Activated CD4-positive, alpha-beta memory T cell treated with anti-CD3 and anti-CD28 coated beads for 36 hours (primary cell): Measurements from ENCODE around the gene NFKBIE. TPM values are rescaled to one million over a fixed set of nuclear protein-coding genes. Genes with fewer than 3 reads are reported as not detected.

Experiments
- CTCF ChIA-PET: fragments of 350-600 bp; sonication (Branson Sonifier 250); formaldehyde crosslinking; loops from one replicate; lab custom pipeline; 2021; ENCODE audit warnings: antibody characterized with exemption, inconsistent platforms; lab: Charles Lee
- POLR2A ChIA-PET: fragments of 350-600 bp; sonication (Branson Sonifier 250); formaldehyde crosslinking; loops from one replicate; lab custom pipeline; 2021; ENCODE audit warnings: antibody characterized with exemption; lab: Charles Lee
- DNase-seq: peaks from one replicate; pipeline ENCODE4 v3.0.0-alpha.2; 2020
- H3K27ac Mint-ChIP-seq: one replicate; pipeline ENCODE4 v1.8.0; 2021; ENCODE audit warnings: mixed read lengths
- H3K27me3 Mint-ChIP-seq: one replicate; pipeline ENCODE4 v1.8.0; 2021; ENCODE audit warnings: mixed read lengths
- H3K36me3 Mint-ChIP-seq: one replicate; pipeline ENCODE4 v1.8.0; 2021; ENCODE audit warnings: mixed read lengths
- H3K4me1 Mint-ChIP-seq: one replicate; pipeline ENCODE4 v1.8.0; 2021; ENCODE audit warnings: low read depth, mixed read lengths
- H3K4me3 Mint-ChIP-seq: one replicate; pipeline ENCODE4 v1.8.0; 2021; ENCODE audit warnings: mild to moderate bottlenecking, mixed read lengths
- H3K9me3 Mint-ChIP-seq: one replicate; pipeline ENCODE4 v1.8.0; 2021; ENCODE audit warnings: mixed read lengths
- intact Hi-C: fragments of 100-400 bp; cut with micrococcal nuclease; formaldehyde crosslinking; loops from one replicate; pipeline ENCODE4 v1.15.1; 2023
- total RNA-seq, 2 experiments: library from RNA; stranded (reverse); gene quantifications; one replicate each; pipeline ENCODE4 v1.2.3, GENCODE V29; 2021

The NFKBIE gene
- total RNA-seq, 2 experiments from 2014 or later = 24.7 to 25.1 TPM

DNA sequence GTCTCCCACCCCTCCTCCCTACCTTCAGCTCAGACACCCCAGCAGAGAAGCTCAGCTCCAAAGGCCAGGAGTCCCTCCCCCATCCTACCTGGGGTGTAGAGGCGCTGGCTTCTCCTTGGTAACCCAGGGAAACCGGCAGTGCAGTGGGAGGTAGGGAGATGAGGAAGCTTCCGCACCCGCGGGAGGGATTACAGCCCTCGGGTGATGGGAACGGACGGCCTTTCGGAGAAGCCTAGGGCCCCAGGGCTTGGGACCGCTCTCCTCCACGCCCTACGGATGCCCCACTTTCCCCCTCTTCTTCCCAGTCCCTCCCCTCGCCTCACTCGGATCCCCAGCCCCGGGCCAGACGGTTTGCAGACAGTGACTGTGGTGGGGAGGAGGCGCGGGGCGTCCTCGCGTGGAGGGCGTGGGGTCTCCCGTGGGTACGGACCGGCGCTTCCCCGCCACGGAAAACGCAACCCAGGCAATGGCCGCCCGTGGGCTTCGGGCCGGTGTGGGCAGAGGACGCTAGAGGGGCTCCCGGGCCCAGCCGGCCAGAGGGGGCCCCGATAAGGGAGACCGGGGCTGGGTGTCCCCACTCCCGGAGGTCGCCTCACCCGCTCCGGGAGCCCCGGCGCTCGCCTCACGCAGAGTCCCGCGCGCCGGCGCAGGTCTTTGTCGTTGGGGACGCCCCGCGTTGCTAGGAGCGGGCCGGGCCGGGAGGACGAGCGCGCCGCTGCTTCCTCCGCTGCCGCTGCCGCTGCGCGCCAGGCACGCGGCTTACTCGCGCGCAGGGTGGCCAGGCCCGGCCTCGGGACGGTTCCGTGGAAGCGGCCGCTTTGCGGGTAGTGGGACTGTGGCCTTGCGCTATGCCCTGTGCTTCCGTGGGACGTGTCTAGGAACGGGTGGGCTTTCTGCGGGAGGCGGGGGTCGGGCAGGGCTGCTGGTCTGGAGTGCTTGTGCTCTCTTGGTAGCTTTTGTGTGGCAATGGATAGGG lies 32.0 kb upstream of the NFKBIE start:
- Mint-ChIP-seq H3K27ac (no peak overlapping the region), H3K36me3 (peaks cover 19% of the 10 kb centered on the region), H3K9me3 (no peaks in the 10 kb centered on the region), H3K4me1 (peaks cover 6% of the 10 kb centered on the region), H3K27me3 (peaks cover 34% of the 10 kb centered on the region), H3K4me3 (peak overlapping the region; percentile 53)
- peak; percentile 64 for DNase-seq
- CTCF ChIA-PET = interaction anchor here (0.7 to 4.1 kb wide), 6 partner anchors 9 to 41 kb away, joined by 3 to 29 read pairs (median 10); partner anchors contain the start of genes AARS2 and TMEM151B
- intact Hi-C loops = no loop called here
- POLR2A ChIA-PET = interaction anchor here (1.0 to 1.4 kb wide), 4 partner anchors 29 to 42 kb away, joined by 3 read pairs; no protein-coding TSS in a partner anchor

- intact Hi-C loops = no loop called here
- Mint-ChIP-seq H3K9me3 (no peaks in the 10 kb centered on the region), H3K36me3 (peaks cover 4% of the 10 kb centered on the region), H3K4me3 (no peak overlapping the region), H3K27ac (no peak overlapping the region), H3K4me1 (peaks cover 6% of the 10 kb centered on the region), H3K27me3 (peaks cover 51% of the 10 kb centered on the region)
- ChIA-PET POLR2A (interaction anchor here (1.0 kb wide), 1 partner anchor 11 kb away, joined by 3 read pairs; no protein-coding TSS in a partner anchor), CTCF (interaction anchor here (0.5 to 4.1 kb wide), 7 partner anchors 11 to 524 kb away, joined by 3 to 29 read pairs (median 4); partner anchors contain the start of gene AARS2)
- no peak for DNase-seq
Observed at GRCh38 chr6:44294832-44295791, 29.8 kb upstream of the NFKBIE start.

DNA sequence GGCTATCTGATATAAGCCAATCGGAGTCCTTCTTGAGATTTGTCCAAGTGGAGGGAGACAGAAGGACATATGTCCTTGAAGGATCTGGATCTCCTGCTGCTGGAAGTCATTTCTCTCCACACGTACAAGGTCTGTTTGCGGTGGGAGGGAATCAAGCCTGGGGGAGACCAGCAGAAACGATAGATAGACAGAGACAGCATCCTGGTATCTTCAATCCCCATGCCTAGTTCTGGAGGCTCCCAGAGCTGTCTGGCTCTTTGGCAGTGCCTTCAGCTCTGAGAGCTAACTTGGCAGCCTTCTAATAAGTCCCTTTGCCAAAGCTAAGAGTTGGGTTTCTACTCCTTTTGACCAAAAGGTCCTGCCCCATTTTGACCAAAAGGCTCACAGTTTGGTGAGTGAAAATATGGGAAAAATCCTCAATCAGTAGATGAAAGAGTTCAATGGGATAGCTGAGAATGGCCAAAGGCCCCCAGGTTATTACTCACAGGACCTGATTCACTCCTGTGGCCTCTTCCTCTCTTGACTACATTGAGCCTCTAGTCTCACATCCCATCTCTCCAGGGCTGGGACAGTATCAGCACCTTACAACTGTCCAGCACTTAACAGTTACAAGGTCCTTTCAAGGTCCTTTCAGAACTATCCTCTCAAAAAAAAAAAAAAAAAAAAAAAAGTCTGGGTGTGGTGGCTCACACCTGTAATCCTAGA lies 27.5 kb upstream of the NFKBIE start:
- ChIA-PET CTCF (interaction anchor here (0.7 to 2.0 kb wide), 7 partner anchors 11 to 124 kb away, joined by 3 to 7 read pairs (median 4); partner anchors contain the start of gene AARS2), POLR2A (interaction anchor here (0.6 kb wide), 1 partner anchor 14 kb away, joined by 3 read pairs; no protein-coding TSS in a partner anchor)
- no peaks in the 10 kb centered on the region for H3K36me3 Mint-ChIP-seq
- intact Hi-C loops = no loop called here
- no peak for DNase-seq
- H3K27ac Mint-ChIP-seq = no peak overlapping the region
- H3K27me3 Mint-ChIP-seq = peaks cover 62% of the 10 kb centered on the region
- H3K4me1 Mint-ChIP-seq = peaks cover 2% of the 10 kb centered on the region
- H3K9me3 Mint-ChIP-seq = no peaks in the 10 kb centered on the region
- H3K4me3 Mint-ChIP-seq = no peak overlapping the region

GRCh38 chr6:44291841-44292240 lies 26.5 kb upstream of the NFKBIE start:
- Mint-ChIP-seq H3K4me3 (no peak overlapping the region), H3K4me1 (no peaks in the 10 kb centered on the region), H3K36me3 (no peaks in the 10 kb centered on the region), H3K9me3 (no peaks in the 10 kb centered on the region), H3K27ac (no peak overlapping the region), H3K27me3 (peaks cover 64% of the 10 kb centered on the region)
- intact Hi-C loops = no loop called here
- no peak for DNase-seq
- POLR2A ChIA-PET = no interaction called here
- CTCF ChIA-PET = interaction anchor here (0.9 to 2.0 kb wide), 5 partner anchors 12 to 48 kb away, joined by 3 to 7 read pairs (median 3); partner anchors contain the start of gene AARS2

DNA sequence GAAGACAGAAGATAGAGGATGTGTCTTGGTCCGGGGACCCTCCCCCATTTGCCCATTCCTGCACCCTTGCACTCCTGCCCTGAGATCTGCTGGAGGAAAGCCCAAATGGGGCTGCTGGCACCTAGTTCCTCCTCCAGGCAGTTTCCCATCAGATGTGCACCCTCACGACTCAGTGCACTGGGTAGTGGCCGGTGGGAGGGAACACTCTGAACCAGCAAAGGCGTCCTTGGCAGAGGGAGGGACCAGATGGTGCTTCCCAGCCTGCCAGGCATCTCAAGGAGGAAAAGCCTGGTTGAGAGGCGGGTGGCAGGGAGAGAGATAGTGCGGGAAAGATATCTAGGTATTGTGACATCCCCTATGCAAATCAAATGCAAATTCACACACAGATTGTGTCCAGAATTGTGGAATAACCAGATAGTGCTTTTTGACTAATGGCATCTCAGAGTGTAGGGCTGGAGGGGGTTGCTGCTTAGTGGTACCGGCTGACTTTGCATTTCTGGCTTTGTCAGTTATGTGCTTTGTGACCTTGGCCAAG lies 24.4 kb upstream of the NFKBIE start:
- ChIA-PET CTCF (no interaction called here), POLR2A (interaction anchor here (0.6 kb wide), 1 partner anchor 267 kb away, joined by 3 read pairs; no protein-coding TSS in a partner anchor)
- intact Hi-C loops = no loop called here
- H3K27ac Mint-ChIP-seq = no peak overlapping the region
- peaks cover 62% of the 10 kb centered on the region for H3K27me3 Mint-ChIP-seq
- no peak overlapping the region for H3K4me3 Mint-ChIP-seq
- H3K4me1 Mint-ChIP-seq = no peaks in the 10 kb centered on the region
- no peaks in the 10 kb centered on the region for H3K36me3 Mint-ChIP-seq
- no peak for DNase-seq
- no peaks in the 10 kb centered on the region for H3K9me3 Mint-ChIP-seq

DNA sequence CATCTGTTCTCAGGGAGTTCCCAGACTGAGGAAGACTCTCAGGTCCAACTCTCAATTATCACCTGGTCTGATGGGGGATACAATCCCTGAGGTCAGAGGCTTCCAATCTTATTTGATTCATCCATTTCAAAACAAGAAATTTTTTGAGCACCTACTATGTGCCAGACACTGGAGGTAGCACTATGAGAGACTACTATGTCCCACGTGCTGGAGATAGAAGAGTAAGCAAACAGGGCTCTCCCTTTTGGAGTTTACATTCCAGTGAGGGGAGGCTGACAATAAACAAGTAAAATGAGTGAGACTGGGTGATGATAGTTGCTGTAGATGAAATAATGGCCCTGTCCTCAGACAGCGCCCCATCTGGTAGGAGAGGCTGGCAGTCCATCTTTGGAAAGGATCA lies 21.4 kb upstream of the NFKBIE start:
- Mint-ChIP-seq H3K4me1 (no peaks in the 10 kb centered on the region), H3K36me3 (no peaks in the 10 kb centered on the region), H3K4me3 (no peak overlapping the region), H3K27ac (no peak overlapping the region), H3K9me3 (no peaks in the 10 kb centered on the region), H3K27me3 (peaks cover 58% of the 10 kb centered on the region)
- no peak for DNase-seq
- CTCF ChIA-PET = no interaction called here
- intact Hi-C loops = no loop called here
- POLR2A ChIA-PET = no interaction called here

DNA sequence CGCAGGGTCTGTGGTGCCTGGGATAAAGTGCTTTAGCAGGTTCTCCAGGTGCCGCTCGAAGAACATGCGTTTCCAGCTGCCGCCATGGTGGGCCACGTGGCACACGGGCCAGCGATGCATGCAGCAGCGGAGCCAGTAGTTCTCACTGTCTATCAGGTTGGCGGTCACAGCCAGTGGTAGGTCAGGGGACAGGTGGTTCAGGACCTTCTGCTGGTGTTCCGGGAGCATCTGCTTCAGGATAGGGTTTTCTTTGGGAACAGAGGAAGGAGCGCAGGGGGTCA lies 20.9 kb upstream of the NFKBIE start:
- Mint-ChIP-seq H3K4me3 (no peak overlapping the region), H3K27me3 (peaks cover 55% of the 10 kb centered on the region), H3K36me3 (no peaks in the 10 kb centered on the region), H3K4me1 (no peaks in the 10 kb centered on the region), H3K9me3 (no peaks in the 10 kb centered on the region), H3K27ac (no peak overlapping the region)
- ChIA-PET POLR2A (no interaction called here), CTCF (interaction anchor here (0.8 to 1.1 kb wide), 2 partner anchors 18 to 27 kb away, joined by 3 to 7 read pairs; partner anchors contain the start of gene AARS2)
- no peak for DNase-seq
- intact Hi-C loops = no loop called here

DNA sequence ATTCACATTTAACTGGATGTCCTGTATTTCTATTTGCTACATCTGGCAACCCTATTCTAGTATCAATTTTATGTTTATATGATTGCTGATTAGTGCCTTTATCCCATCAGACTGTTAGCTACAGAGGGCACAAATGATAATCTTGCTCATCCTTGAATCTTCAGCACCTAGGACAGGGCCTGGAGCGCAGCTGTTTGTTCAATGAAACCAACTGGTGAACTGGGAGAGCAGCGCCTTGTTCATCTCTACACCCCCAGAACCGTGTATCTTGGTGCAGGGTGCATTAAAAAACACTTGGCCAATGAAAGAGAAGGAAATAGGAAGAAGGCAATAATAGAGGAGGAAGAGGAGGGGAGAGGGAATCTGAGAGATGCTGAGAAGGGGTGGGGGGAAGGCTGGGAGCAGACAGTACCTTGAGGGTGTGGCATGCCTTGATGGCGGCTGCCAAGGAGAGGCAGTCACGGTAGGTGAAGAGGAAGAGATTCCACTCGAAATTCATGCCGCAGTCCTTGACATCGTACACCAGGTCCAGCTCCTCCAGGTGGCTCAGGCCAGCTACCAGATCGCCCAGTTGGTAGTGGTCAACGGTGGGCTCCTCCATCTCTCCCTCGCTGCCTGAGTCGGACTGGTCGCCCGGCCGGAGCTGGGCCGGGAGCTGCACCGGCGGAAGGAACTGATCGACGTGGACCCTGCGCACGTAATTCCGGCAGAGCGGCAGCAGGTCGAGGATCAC lies 20.4 kb upstream of the NFKBIE start:
- no peaks in the 10 kb centered on the region for H3K4me1 Mint-ChIP-seq
- CTCF ChIA-PET = interaction anchor here (0.8 to 1.1 kb wide), 2 partner anchors 18 to 27 kb away, joined by 3 to 7 read pairs; partner anchors contain the start of gene AARS2
- H3K27me3 Mint-ChIP-seq = peaks cover 51% of the 10 kb centered on the region
- intact Hi-C loops = no loop called here
- H3K9me3 Mint-ChIP-seq = no peaks in the 10 kb centered on the region
- no peak for DNase-seq
- no peak overlapping the region for H3K27ac Mint-ChIP-seq
- H3K4me3 Mint-ChIP-seq = no peak overlapping the region
- no peaks in the 10 kb centered on the region for H3K36me3 Mint-ChIP-seq
- POLR2A ChIA-PET = no interaction called here

DNA sequence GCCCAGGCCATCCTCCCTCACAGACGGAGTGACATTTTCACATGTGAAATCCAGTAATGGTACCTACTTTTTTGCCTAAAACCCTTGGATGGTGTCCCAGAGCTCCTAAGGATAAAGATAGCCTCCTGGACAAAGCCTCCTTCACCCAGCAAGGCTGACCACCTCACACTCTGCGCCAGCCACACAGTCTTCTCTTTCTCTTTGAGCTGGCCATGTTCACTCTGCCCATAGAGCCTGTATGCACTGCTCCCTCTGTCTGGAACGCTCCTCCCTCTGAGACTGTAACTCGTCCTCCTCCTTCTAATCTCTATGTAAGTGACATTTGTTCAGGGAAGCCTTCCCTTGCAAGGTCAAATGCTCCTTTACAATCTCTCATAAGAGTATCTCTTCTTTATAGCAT lies 19.5 kb upstream of the NFKBIE start:
- Mint-ChIP-seq H3K36me3 (no peaks in the 10 kb centered on the region), H3K9me3 (no peaks in the 10 kb centered on the region), H3K27ac (no peak overlapping the region), H3K4me1 (no peaks in the 10 kb centered on the region), H3K27me3 (peaks cover 44% of the 10 kb centered on the region), H3K4me3 (no peak overlapping the region)
- CTCF ChIA-PET = interaction anchor here (1.1 kb wide), 1 partner anchor 14 kb away, joined by 3 read pairs; the partner anchor contains the start of gene TMEM151B
- POLR2A ChIA-PET = no interaction called here
- intact Hi-C loops = no loop called here
- no peak for DNase-seq

- no peaks in the 10 kb centered on the region for H3K4me1 Mint-ChIP-seq
- intact Hi-C loops = no loop called here
- peaks cover 41% of the 10 kb centered on the region for H3K27me3 Mint-ChIP-seq
- H3K36me3 Mint-ChIP-seq = no peaks in the 10 kb centered on the region
- POLR2A ChIA-PET = no interaction called here
- H3K9me3 Mint-ChIP-seq = no peaks in the 10 kb centered on the region
- H3K4me3 Mint-ChIP-seq = no peak overlapping the region
- H3K27ac Mint-ChIP-seq = no peak overlapping the region
- no peak for DNase-seq
- CTCF ChIA-PET = interaction anchor here (0.7 to 1.6 kb wide), 3 partner anchors 14 to 29 kb away, joined by 3 to 6 read pairs (median 4); partner anchors contain the start of genes AARS2 and TMEM151B
Observed at GRCh38 chr6:44284121-44284520, 18.8 kb upstream of the NFKBIE start.
